ENCODE measurements around the gene TMEM150B.

Gene TMEM150B

DNA sequence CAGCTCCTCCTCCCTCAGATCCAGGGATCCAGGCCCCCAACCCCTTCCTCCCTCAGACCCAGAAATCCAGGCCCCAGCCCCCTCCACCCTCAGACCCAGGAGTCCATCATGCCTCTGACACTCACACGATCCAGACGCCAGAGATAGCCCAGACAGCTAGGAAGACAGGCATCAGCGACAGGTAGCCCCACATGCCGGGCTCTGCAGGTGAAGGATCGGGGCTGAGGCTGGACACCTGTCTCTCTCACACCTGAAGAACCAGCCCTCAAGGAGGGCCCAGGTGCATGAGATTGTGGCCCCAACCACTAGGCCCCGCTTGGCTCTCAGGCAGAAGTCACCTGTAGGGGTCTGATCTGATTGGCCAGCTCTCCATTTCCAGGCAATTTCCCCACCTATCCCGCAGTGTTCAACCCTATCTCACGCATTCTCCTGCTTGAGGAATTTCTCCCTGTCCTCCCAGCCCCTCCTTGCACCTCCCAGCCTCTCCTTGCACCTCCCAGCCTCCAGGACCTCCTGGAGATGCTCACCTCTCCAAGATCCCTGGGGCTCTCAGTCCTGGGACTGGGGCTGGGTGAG, 4.2 kb downstream of the TMEM150B start:
- Histone ChIP-seq H3F3A (ENCODE audit: insufficient read depth) (no peaks in the 10 kb centered on the region), H2AFZ (ENCODE audit: low read depth, low read length, severe bottlenecking) (no peak overlapping the region), H3K9ac (ENCODE audit: low read length) (no peak overlapping the region), H3K4me2 (ENCODE audit: low read depth, low read length, poor library complexity, severe bottlenecking) (no peak overlapping the region), H4K20me1 (ENCODE audit: low read depth, low read length) (no peaks in the 10 kb centered on the region), H3K27me3 (ENCODE audit: low read length) (no peaks in the 10 kb centered on the region), H3K36me3 (ENCODE audit: low read length) (no peaks in the 10 kb centered on the region), H3K9me2 (replicated peaks; ENCODE audit: insufficient read depth, low read length) (no peaks in the 10 kb centered on the region), H3K9me3 (ENCODE audit: insufficient read depth, low read length) (no peaks in the 10 kb centered on the region), H3K4me3 (ENCODE audit: insufficient read depth, low read length, poor library complexity, severe bottlenecking) (no peak overlapping the region), H3K79me2 (ENCODE audit: insufficient read depth, low read length) (no peaks in the 10 kb centered on the region), H3K27ac (ENCODE audit: low read depth, low read length) (no peak overlapping the region)
- no peak for TF ChIP-seq EZH2phosphoT487 (conservative IDR thresholded peaks at IDR 0.05; ENCODE audit: low read length)
- TF ChIP-seq, protein P1, sequence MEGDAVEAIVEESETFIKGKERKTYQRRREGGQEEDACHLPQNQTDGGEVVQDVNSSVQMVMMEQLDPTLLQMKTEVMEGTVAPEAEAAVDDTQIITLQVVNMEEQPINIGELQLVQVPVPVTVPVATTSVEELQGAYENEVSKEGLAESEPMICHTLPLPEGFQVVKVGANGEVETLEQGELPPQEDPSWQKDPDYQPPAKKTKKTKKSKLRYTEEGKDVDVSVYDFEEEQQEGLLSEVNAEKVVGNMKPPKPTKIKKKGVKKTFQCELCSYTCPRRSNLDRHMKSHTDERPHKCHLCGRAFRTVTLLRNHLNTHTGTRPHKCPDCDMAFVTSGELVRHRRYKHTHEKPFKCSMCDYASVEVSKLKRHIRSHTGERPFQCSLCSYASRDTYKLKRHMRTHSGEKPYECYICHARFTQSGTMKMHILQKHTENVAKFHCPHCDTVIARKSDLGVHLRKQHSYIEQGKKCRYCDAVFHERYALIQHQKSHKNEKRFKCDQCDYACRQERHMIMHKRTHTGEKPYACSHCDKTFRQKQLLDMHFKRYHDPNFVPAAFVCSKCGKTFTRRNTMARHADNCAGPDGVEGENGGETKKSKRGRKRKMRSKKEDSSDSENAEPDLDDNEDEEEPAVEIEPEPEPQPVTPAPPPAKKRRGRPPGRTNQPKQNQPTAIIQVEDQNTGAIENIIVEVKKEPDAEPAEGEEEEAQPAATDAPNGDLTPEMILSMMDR (IDR thresholded peaks at IDR 0.05; ENCODE audit: insufficient read depth, low read length, poor library complexity, severe bottlenecking): no peak

DNA sequence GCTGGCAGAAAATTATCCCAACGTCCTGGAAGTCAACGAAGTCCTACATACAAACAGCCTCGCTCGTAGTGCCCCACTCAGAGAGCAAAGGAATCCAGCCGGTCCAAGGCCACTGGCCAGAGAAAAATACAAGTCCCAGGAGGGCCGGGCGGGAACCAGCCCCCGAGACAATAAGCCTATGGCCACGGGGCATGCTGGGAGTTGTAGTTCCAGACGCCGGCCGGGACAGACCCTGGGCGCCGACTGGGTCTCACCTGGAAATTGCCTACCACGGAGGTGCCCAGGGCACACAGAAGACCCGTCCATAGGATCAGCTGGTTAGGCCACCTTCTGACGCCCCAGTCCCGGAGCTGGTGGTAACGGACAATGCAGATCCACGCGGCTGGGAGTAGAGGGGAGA, 5.4 kb downstream of the TMEM150B start:
- H3K9me2 ChIP-seq (replicated peaks; ENCODE audit: insufficient read depth, low read length): no peaks in the 10 kb centered on the region
- no peaks in the 10 kb centered on the region for H3K79me2 ChIP-seq (ENCODE audit: insufficient read depth, low read length)
- H3K4me3 ChIP-seq (ENCODE audit: insufficient read depth, low read length, poor library complexity, severe bottlenecking): no peak overlapping the region
- no peak overlapping the region for H3K4me2 ChIP-seq (ENCODE audit: low read depth, low read length, poor library complexity, severe bottlenecking)
- no peaks in the 10 kb centered on the region for H3K36me3 ChIP-seq (ENCODE audit: low read length)
- H3F3A ChIP-seq (ENCODE audit: insufficient read depth): no peaks in the 10 kb centered on the region
- TF ChIP-seq EZH2phosphoT487 (conservative IDR thresholded peaks at IDR 0.05; ENCODE audit: low read length): no peak
- TF ChIP-seq, protein P1 (IDR thresholded peaks at IDR 0.05; ENCODE audit: insufficient read depth, low read length, poor library complexity, severe bottlenecking): no peak
- no peak overlapping the region for H3K27ac ChIP-seq (ENCODE audit: low read depth, low read length)
- H3K9ac ChIP-seq (ENCODE audit: low read length): no peak overlapping the region
- H3K27me3 ChIP-seq (ENCODE audit: low read length): no peaks in the 10 kb centered on the region
- no peaks in the 10 kb centered on the region for H4K20me1 ChIP-seq (ENCODE audit: low read depth, low read length)
- H2AFZ ChIP-seq (ENCODE audit: low read depth, low read length, severe bottlenecking): no peak overlapping the region
- H3K9me3 ChIP-seq (ENCODE audit: insufficient read depth, low read length): no peaks in the 10 kb centered on the region

DNA sequence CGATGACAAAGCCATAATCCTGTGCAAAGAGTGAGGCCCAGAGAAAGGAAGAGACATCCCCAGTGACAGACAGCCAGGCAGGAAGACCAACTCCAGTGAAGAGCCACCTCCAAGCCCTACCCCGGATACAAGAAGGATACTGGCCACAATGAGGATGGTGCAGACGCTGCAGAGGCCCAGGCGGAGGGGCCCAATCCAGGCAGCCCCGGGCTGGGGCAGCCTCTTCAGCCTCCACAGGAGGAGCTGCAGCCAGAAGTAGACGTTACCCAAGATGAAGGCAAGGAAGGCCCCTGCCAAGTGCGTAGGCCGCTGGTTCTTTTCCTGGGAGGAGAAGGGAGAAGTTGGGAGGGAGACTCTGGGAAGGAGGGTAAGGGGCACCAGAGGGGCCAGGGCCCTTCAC, 8.5 kb downstream of the TMEM150B start:
- H3K27ac ChIP-seq (ENCODE audit: low read depth, low read length): no peak overlapping the region
- no peaks in the 10 kb centered on the region for H3K9me3 ChIP-seq (ENCODE audit: insufficient read depth, low read length)
- no peaks in the 10 kb centered on the region for H4K20me1 ChIP-seq (ENCODE audit: low read depth, low read length)
- no peaks in the 10 kb centered on the region for H3K79me2 ChIP-seq (ENCODE audit: insufficient read depth, low read length)
- H3K9ac ChIP-seq (ENCODE audit: low read length): no peak overlapping the region
- TF ChIP-seq EZH2phosphoT487 (conservative IDR thresholded peaks at IDR 0.05; ENCODE audit: low read length): no peak
- TF ChIP-seq, protein P1 (IDR thresholded peaks at IDR 0.05; ENCODE audit: insufficient read depth, low read length, poor library complexity, severe bottlenecking): no peak
- H3K4me2 ChIP-seq (ENCODE audit: low read depth, low read length, poor library complexity, severe bottlenecking): no peak overlapping the region
- H2AFZ ChIP-seq (ENCODE audit: low read depth, low read length, severe bottlenecking): no peak overlapping the region
- H3K4me3 ChIP-seq (ENCODE audit: insufficient read depth, low read length, poor library complexity, severe bottlenecking): no peak overlapping the region
- no peaks in the 10 kb centered on the region for H3K36me3 ChIP-seq (ENCODE audit: low read length)
- no peaks in the 10 kb centered on the region for H3F3A ChIP-seq (ENCODE audit: insufficient read depth)
- no peaks in the 10 kb centered on the region for H3K9me2 ChIP-seq (replicated peaks; ENCODE audit: insufficient read depth, low read length)
- H3K27me3 ChIP-seq (ENCODE audit: low read length): no peaks in the 10 kb centered on the region

Measured in SU-DHL-6 (cell line).